C4-2B (cell line): ENCODE results near the gene APP.

Source experiments
- CTCF ChIP-seq: fragments of 450-650 bp; conservative IDR thresholded peaks from 2 replicates; pipeline ENCODE4 v1.5.1; 2017; ENCODE audit warnings: mild to moderate bottlenecking
- ZFX ChIP-seq: fragments of 450-650 bp; IDR thresholded peaks from 2 replicates; pipeline ENCODE4 v1.6.1; 2017

- TF ChIP-seq ZFX (no peak), CTCF (no peak)
Observed at GRCh38 chr21:26097475-26097874, 73.1 kb downstream of the APP start.
